NCI-H774 (cell line): ENCODE data around the gene VPS18.
A peak's percentile ranks its signal among the peaks of the same experiment; 100 is the strongest.

ENCODE experiments used
- DNase-seq: peaks from one replicate; lab custom pipeline; 2025; lab: John Stamatoyannopoulos, UW

The VPS18 gene

GRCh38 chr15:40869686-40870085 is 24.6 kb upstream of the VPS18 start:
- DNase-seq, result no peak

DNA sequence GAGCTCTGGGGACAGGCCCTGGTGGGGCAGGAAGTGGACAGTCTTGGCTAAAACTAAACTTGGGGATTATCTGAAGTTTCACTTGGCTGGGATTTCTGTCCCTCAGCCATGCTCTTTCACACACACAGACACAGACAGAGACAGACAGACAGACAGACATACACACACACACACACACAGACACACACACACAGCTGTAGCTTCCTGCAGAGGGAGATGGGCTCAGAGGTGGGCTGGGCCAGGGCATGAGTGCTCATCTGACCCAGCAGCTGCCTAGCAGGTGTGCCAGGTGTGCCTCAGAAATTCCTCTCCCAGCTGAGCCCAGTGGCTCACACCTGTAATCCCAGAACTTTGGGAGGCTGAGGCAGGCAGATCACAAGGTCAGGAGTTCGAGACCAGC is 23.5 kb upstream of the VPS18 start:
- DNase-seq, result no peak

- DNase-seq, result no peak
Measured at GRCh38 chr15:40871749-40872617, 22.3 kb upstream of the VPS18 start.

- no peak for DNase-seq
Measured at GRCh38 chr15:40872791-40873693, 21.2 kb upstream of the VPS18 start.

- DNase-seq, result peak; percentile 48
Measured at GRCh38 chr15:40873694-40874561, 20.3 kb upstream of the VPS18 start, which contains the start of gene RHOV. TSS of gene RHOV (minus strand) at chr15:40874234. CDS start at chr15:40874139, 95 bp downstream.

- DNase-seq, result no peak
Measured at GRCh38 chr15:40875991-40876730, 18.1 kb upstream of the VPS18 start.

DNA sequence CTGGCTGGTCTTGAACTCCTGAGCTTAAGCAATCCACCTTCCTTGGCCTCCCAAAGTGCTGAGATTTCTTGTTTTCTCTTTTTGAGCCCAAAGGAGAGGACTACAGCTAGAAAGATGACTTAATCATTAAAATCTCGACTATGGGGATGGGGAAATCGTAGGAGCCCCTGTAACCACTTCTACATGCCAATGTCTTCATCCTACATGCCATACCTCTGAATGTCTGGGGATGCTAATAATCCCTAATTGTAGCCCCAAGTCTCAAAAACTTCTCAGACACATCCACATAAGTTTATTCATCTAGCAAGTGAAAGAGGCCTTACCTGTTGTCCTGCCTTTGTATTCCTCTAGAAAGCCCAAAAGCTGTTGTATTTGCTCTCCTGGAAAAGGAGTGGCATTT is 16.6 kb upstream of the VPS18 start:
- DNase-seq, result no peak

- no peak for DNase-seq
Measured at GRCh38 chr15:40878785-40879184, 15.5 kb upstream of the VPS18 start.

DNA sequence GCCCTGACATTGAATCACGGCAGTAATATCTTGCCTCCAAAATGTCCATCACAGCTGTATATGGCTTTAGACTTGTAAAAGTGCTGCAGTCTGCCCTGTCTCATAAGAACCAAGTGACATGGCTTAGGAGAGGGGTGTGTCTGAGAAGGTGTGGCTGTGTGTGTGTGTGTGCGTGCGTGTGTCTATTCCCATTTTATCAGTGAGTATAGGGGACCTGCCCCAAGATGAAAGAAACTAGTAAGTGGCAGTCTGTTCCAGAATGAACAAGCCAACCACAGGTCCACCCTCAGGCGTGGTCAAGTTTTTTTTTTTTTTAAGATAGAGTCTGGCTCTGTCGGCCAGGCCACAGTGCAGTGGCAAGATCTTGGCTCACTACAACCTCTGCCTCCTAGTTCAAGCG is 14.6 kb upstream of the VPS18 start:
- DNase-seq, result no peak

DNA sequence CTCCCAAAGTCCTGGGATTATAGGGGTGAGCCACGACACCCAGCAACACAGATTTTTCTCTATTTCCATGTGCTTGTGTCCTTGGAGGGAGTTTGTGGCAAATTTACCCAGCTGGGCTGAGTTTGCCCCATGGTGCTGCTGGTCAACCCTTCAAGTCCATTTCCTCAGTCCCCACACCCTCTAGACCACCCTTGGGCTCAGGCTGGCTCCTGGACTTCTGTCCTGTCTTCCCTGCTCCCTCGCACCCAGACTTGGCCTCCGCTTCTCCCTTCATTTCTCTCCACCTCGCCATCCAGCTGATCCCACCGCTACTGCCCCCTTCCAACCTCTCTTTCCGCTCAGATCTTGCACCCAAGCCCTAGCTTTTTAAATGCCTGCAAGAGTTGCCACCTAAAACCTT is 12.9 kb upstream of the VPS18 start:
- DNase-seq, result no peak

GRCh38 chr15:40886586-40886985 is 7.7 kb upstream of the VPS18 start:
- DNase-seq, result no peak

DNA sequence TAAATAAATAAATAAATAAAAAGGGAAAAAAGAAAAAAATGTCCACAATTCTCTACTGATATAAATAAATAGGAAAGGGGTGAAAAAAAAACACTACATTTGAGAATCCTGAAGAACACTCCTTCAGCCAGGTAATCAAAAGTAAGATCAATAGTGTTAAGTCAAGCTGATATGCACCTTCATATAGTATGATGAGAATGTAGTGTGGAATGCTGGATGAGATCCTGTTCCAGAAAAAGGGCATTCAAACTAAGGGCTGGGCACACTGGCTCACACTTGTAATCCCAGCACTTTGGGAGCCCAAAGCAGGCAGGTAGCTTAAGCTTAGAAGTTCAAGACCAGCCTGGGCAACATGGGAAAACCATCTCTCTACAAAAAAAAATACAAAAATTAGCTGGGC is 5.1 kb upstream of the VPS18 start:
- DNase-seq, result no peak

- DNase-seq, result no peak
Measured at GRCh38 chr15:40891138-40891537, 3.1 kb upstream of the VPS18 start.

- peak; percentile 53 for DNase-seq
Measured at GRCh38 chr15:40891810-40892446, 2.3 kb upstream of the VPS18 start.

- DNase-seq, result no peak
Measured at GRCh38 chr15:40892447-40893012, 1.7 kb upstream of the VPS18 start.

- DNase-seq, result no peak
Measured at GRCh38 chr15:40893019-40893670, 1.1 kb upstream of the VPS18 start.

DNA sequence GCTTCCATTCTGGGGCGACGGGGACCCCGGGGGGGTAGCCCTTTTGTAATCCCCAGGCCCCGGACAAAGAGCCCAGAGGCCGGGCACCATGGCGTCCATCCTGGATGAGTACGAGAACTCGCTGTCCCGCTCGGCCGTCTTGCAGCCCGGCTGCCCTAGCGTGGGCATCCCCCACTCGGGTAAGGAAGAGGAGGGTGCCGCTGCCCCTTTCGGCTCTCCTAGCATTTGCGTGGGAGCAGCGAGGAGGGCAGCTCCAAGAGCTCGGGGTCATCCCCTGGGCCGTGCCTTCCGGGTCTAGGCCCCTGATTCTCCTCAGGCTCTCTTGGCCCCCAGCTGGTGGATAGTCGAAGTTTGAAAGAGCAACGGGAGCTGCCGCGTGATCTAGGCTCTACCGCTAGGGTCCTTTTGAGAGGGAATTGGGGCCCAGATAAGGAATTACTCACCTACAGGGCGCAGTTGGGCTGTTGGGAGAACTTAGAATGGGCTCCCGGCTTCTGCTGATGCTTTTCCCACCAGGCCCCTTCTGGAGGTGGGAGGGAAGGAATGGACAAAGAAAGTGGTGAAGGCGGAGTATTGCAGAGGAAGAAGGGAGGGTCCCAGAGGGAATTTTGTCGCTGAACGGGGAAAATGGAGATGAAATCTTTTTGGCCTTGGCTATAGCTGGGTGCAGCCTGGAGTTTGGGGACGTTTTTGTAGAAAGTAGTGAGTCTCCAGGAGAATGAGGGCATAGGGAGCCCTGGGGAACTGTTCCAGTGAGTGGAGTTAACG is 615 bp downstream of the VPS18 start:
- DNase-seq, result no peak

DNA sequence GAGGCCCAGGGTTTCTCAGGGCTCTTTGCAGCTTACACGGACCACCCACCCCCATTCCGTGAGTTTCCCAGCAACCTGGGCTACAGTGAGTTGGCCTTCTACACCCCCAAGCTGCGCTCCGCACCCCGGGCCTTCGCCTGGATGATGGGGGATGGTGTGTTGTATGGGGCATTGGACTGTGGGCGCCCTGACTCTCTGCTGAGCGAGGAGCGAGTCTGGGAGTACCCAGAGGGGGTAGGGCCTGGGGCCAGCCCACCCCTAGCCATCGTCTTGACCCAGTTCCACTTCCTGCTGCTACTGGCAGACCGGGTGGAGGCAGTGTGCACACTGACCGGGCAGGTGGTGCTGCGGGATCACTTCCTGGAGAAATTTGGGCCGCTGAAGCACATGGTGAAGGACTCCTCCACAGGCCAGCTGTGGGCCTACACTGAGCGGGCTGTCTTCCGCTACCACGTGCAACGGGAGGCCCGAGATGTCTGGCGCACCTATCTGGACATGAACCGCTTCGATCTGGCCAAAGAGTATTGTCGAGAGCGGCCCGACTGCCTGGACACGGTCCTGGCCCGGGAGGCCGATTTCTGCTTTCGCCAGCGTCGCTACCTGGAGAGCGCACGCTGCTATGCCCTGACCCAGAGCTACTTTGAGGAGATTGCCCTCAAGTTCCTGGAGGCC is 5.4 kb downstream of the VPS18 start:
- no peak for DNase-seq
